ENCODE data around the gene RPS6KB2.
"Not testable (repeated sequence)": the region's sequence is repeated elsewhere in the genome, so short reads cannot be mapped to it uniquely, and the experiment has no call there.

Gene RPS6KB2

DNA sequence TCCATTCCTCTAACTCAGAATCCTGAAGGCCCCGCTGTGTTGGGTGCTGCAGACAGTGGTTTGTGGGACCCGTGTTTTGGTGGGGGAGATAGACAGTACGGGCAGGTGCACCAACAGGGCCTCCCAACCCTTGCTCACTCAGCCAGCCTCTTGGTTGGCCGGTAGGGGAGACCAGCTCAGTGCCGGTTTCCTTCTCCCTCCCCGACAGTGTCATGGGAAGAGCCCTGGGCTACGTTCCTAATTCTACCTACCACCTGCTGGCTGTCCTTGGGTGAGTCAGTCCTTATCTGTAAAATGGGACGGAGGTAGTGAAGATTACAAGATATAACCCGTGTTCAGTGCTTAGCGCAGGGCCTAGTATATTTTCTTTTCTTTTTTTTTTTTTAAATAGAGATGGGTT lies 34.9 kb downstream of the RPS6KB2 start:
- no peak for DNase-seq (ENCODE audit: low read depth, low spot score)
- TF ChIP-seq, protein P1, sequence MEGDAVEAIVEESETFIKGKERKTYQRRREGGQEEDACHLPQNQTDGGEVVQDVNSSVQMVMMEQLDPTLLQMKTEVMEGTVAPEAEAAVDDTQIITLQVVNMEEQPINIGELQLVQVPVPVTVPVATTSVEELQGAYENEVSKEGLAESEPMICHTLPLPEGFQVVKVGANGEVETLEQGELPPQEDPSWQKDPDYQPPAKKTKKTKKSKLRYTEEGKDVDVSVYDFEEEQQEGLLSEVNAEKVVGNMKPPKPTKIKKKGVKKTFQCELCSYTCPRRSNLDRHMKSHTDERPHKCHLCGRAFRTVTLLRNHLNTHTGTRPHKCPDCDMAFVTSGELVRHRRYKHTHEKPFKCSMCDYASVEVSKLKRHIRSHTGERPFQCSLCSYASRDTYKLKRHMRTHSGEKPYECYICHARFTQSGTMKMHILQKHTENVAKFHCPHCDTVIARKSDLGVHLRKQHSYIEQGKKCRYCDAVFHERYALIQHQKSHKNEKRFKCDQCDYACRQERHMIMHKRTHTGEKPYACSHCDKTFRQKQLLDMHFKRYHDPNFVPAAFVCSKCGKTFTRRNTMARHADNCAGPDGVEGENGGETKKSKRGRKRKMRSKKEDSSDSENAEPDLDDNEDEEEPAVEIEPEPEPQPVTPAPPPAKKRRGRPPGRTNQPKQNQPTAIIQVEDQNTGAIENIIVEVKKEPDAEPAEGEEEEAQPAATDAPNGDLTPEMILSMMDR (IDR thresholded peaks at IDR 0.05; ENCODE audit: insufficient read depth, low read length, missing control alignments) = no peak
- POLR2A ChIA-PET = no interaction called here
- no peak overlapping the region for H3K4me3 ChIP-seq (ENCODE audit: low read depth, low read length)
- CTCF ChIA-PET = no interaction called here

DNA sequence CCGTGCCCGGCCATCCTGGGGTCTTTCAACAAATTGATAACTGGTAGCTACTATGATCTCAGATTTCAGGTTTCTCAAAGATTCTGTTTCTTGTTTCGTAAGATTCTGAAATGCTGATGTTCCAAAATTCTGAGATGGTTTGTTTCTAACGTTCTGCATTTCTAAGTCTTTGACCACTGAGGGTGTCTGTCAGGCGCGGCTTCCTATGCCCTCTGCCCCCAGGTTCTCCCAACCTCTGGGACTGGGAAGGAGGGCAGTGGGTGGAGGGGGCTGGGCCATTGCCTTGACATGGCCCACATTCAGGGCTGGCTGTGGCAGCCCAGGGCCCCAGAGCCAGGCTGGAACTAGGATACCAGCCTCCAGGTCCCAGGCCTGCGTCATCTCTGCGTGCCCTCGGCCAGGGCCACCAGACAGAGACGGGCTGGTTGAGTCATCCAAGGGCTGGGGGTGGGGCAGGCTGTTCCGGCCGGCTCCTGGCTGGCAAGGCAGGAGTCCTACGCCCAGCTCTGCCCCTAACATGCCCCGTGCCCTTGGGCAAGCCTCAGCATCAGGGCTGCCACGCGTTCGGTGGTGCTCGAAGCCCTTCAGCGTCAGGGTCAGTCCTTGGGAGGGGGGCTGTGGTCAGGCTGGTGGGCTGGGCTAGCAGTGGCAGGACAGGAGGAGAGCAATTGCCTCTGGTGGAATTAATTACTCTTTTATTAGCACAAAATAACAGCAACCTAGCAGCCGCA lies 35.6 kb downstream of the RPS6KB2 start:
- peak overlapping the region; percentile 70 for H3K4me3 ChIP-seq (ENCODE audit: low read depth, low read length)
- no peak for DNase-seq (ENCODE audit: low read depth, low spot score)
- ChIA-PET POLR2A (no interaction called here), CTCF (no interaction called here)
- TF ChIP-seq, protein P1 (IDR thresholded peaks at IDR 0.05; ENCODE audit: insufficient read depth, low read length, missing control alignments) = no peak

DNA sequence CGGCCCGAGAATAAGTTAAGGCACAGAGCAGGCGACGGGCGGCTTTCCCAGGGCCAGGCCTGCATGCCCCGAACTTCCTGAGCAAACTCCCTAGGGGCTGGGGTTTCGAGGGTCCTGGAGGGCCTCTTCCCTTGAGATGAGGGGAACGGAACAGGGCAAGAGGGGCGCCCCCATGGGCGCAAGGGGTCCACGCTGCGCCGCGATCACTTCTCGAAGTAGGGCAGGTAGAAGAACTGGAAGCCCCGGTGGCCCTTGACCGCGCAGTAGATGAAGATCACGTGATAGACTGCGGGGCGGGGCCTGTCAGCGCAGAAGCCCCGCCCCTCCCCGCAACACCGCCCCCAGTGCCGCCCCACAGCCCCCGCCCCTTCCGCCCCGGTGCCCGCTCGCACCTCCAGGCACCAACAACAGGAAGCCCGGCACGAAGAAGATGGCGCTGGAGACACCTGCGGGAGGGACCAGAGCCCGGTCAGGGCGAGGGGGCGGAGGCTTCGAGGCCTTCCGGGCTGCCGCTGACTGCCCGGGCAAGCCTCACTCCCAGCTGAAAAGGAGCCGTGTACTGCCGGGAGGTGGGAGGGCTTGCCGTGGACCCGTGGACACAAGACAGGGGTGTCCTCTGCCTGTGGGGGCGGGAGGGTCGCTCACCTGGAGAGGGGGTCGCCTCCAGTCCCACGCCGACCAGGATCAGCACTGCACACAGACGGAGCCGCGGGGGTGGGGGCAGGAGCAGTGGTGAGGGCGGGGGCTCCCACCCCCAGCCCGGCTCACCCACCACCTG lies 36.3 kb downstream of the RPS6KB2 start:
- CTCF ChIA-PET = interaction anchor here (1.0 kb wide), 1 partner anchor 64 kb away, joined by 4 read pairs; the partner anchor contains the start of gene PPP1CA
- no peak for DNase-seq (ENCODE audit: low read depth, low spot score)

DNA sequence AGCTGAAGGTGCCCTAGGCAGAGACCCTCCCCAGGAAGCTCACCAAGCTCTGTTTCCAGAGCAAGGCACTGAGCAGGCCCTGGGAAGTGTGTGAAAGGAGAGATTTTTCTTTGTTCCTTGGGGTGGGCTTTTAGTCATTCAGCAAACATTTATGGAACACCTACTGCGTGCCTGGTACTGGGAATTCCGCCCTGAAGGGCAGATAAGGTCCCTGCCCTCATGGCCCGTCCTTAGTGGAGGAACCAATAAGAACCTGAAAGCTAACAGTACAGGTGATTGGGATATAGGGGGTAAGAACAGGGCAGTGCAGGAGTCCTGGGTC lies 36.9 kb downstream of the RPS6KB2 start:
- DNase-seq (ENCODE audit: low read depth, low spot score) = no peak
- TF ChIP-seq, protein P1 (IDR thresholded peaks at IDR 0.05; ENCODE audit: insufficient read depth, low read length, missing control alignments) = no peak
- CTCF ChIA-PET = interaction anchor here (1.0 kb wide), 1 partner anchor 64 kb away, joined by 4 read pairs; the partner anchor contains the start of gene PPP1CA
- POLR2A ChIA-PET = no interaction called here
- H3K4me3 ChIP-seq (ENCODE audit: low read depth, low read length) = peak overlapping the region; percentile 70

More for the DNA sequence above, 36.3 kb downstream of the RPS6KB2 start:
- H3K4me3 ChIP-seq (ENCODE audit: low read depth, low read length) = peak overlapping the region; percentile 70
- TF ChIP-seq, protein P1 (IDR thresholded peaks at IDR 0.05; ENCODE audit: insufficient read depth, low read length, missing control alignments) = no peak
- POLR2A ChIA-PET = no interaction called here

DNA sequence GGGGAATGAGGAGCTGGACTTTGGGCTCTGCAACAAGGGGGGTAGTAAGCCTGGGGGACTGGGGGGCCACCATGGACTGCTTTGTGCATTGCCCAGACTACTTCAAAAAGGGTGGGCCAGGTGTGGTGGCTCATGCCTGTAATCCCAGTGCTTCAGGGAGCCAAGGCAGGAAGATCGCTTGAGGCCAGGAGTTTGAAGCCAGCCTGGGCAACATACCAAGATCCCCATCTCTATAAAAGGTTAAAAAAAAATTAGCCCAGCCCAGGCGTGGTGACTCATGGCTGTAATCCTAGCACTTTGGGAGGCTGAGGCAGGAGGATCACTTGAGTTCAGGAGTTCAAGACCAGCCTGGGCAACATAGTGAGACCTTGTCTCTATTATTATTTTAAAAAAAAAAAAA lies 37.2 kb downstream of the RPS6KB2 start:
- DNase-seq (ENCODE audit: low read depth, low spot score) = not testable (repeated sequence)
- POLR2A ChIA-PET = interaction anchor here (0.6 kb wide), 1 partner anchor 59 kb away, joined by 4 read pairs; no protein-coding TSS in a partner anchor
- CTCF ChIA-PET = interaction anchor here (1.0 kb wide), 1 partner anchor 64 kb away, joined by 4 read pairs; the partner anchor contains the start of gene PPP1CA
- peak overlapping the region; percentile 70; the same call in 1 of the 2 replicates for H3K4me3 ChIP-seq (ENCODE audit: low read depth, low read length)

DNA sequence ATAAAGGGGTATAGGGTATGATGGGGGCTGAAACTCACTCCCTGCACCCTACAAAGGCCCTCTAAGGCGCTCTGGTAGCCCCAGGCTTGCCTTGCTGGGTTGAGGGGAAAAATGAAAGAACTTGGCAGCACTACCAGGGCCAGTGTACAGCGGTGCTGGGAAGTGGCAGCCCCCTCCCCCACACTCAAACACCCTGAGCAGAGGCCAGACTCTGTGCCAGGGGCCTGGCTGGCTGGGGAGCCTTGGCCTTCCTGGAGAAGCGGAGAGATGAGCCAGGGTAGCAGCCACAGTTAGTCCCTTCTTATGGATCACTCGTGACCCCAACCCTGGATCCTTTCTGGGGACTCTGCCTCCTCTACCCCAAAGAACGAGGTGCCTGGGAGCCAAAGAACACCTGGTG lies 38.1 kb downstream of the RPS6KB2 start:
- no peak overlapping the region for H3K4me3 ChIP-seq (ENCODE audit: low read depth, low read length)
- DNase-seq (ENCODE audit: low read depth, low spot score) = no peak
- TF ChIP-seq, protein P1 (IDR thresholded peaks at IDR 0.05; ENCODE audit: insufficient read depth, low read length, missing control alignments) = no peak
- ChIA-PET CTCF (no interaction called here), POLR2A (no interaction called here)
